Osteoblast (primary cell): ENCODE data around the gene RRP36. TPM values are rescaled to one million over a fixed set of nuclear protein-coding genes. Genes with fewer than 3 reads are reported as not detected.

Experiments
- DNase-seq: peaks from one replicate; pipeline ENCODE4 v3.0.0; 2011; ENCODE audit warnings: low spot score, mixed read lengths; ENCODE audit not compliant: insufficient read length; ENCODE audit errors: missing footprints
- H2AFZ ChIP-seq: 2 replicates; pipeline ENCODE4 v1.6.0; 2011; ENCODE audit warnings: mild to moderate bottlenecking, low read length
- H3K27ac ChIP-seq: 2 replicates; pipeline ENCODE4 v1.5.1; 2011; ENCODE audit warnings: mild to moderate bottlenecking, low read depth, low read length, moderate library complexity
- H3K27me3 ChIP-seq: 2 replicates; pipeline ENCODE4 v1.6.0; 2012; ENCODE audit warnings: mild to moderate bottlenecking, control low read depth, inconsistent platforms, low read length, moderate library complexity; ENCODE audit not compliant: insufficient read depth
- H3K36me3 ChIP-seq: 2 replicates; pipeline ENCODE4 v1.5.1; 2011; ENCODE audit warnings: mild to moderate bottlenecking, low read length, control low read depth, moderate library complexity; ENCODE audit not compliant: insufficient read depth
- H3K4me1 ChIP-seq: 2 replicates; pipeline ENCODE4 v1.5.1; 2011; ENCODE audit warnings: mild to moderate bottlenecking, low read length, control low read depth, moderate library complexity; ENCODE audit not compliant: insufficient read depth
- H3K4me2 ChIP-seq: 2 replicates; pipeline ENCODE4 v1.6.0; 2011; ENCODE audit warnings: mild to moderate bottlenecking, low read length; ENCODE audit not compliant: insufficient read depth
- H3K4me3 ChIP-seq: fragments of 200-600 bp; sonication (generic); 3 replicates; pipeline ENCODE4 v1.5.1; 2012; ENCODE audit warnings: mild to moderate bottlenecking, low read length, inconsistent platforms; ENCODE audit not compliant: insufficient read depth
- H3K79me2 ChIP-seq: 2 replicates; pipeline ENCODE4 v1.6.0; 2012; ENCODE audit warnings: mild to moderate bottlenecking, low read length, control low read depth, inconsistent platforms; ENCODE audit not compliant: insufficient read depth
- H3K9me3 ChIP-seq: 2 replicates; pipeline ENCODE4 v1.5.1; 2011; ENCODE audit warnings: low read depth, low read length, control low read depth
- H4K20me1 ChIP-seq: 2 replicates; pipeline ENCODE4 v1.6.0; 2012; ENCODE audit warnings: mild to moderate bottlenecking, low read length, control low read depth; ENCODE audit not compliant: insufficient read depth
- total RNA-seq: library from RNA; depleted of rRNA; stranded (reverse); fragments of >200 nt; gene quantifications from 2 replicates; pipeline ENCODE4 v1.2.3, GENCODE V29; 2012
- TF ChIP-seq, protein P1 (sequence below): IDR thresholded peaks from 2 replicates; pipeline ENCODE4 v1.5.1; 2011; ENCODE audit warnings: mild to moderate bottlenecking, low read depth, low read length, moderate library complexity; ENCODE audit errors: extremely low read depth

The RRP36 gene
- total RNA-seq, 1 donor, result 84.0 TPM

DNA sequence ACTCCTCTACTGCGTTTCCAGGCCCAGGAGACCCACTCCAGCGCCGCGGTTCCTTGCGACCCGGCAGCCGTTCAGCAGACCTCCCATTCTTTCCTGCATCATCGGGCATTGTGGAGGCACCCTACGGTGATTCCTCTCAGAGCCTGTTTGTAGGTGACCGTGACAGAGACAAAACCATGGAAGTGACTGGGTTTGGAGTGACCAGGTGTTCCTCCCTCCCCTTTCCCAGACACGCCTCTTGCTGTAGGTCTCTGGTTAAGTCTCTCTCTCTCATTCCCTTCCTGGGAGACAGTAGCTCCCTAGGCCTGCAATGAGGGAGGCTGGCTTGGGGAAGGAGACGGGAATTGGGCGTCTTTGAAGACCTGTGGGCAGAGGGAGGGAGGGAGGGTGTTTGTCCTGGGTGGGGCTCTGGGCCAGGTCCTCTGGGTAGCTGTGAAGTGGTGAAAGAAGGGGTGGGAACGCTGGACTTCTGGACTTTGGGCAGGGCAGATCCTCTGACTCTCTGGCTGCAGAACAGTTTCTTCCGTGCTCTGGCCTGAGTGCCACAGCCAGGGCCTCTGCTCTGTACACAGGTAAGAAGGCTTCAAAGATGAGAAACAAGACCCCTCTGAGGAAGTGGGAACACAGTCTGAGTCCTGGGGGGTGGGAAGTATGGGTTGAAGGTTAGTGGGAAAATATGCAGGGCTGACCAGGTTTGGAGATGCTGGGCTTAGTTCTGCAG, 38.8 kb downstream of the RRP36 start:
- DNase-seq, result peak; percentile 46

DNA sequence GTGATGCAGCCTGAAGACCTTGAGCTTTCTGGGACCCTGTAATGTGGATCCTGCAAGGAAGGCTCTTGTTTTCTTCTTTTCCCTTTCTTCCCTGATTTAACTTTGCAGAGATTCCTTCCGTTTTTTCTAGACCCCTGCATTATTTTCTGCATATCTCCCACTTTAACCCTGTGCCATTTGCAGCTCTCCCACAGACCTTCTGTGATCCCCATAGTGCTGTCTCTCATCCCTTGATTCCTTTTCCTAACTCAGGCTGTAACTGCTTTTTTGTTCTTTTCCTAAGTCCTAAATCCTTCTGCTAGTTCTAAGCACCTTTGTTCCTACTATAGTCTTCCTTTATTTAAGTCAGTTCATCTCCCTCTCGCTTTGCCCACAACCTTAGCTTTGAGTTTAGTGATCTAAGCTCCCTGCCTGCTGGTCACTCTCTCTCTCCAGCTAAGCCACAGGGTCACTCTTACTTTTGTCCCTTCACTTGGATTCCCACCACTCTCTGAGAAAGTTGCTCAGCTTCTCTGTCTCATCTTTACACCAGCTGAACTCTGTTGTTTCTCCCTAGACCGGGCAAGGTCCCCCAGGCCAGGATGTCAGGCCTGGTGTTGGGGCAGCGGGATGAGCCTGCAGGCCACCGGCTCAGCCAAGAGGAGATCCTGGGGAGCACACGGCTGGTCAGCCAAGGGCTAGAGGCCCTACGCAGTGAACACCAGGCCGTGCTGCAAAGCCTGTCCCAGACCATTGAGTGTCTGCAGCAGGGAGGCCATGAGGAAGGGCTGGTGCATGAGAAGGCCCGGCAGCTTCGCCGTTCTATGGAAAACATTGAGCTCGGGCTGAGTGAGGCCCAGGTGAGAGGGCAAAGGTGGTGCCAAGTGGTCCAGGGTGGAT, 39.6 kb downstream of the RRP36 start:
- peak overlapping the region; percentile 93 for H3K4me2 ChIP-seq
- no peak overlapping the region for H3K4me3 ChIP-seq

More for the DNA sequence above, 38.8 kb downstream of the RRP36 start:
- Histone ChIP-seq H3K27me3 (no peaks in the 10 kb centered on the region), H3K27ac (peak overlapping the region; percentile 85), H3K9me3 (no peaks in the 10 kb centered on the region), H3K4me2 (peak overlapping the region; percentile 93), H3K79me2 (peaks cover 22% of the 10 kb centered on the region), H2AFZ (peak overlapping the region; percentile 87), H3K4me3 (peak overlapping the region; percentile 96), H3K36me3 (peaks cover 12% of the 10 kb centered on the region), H4K20me1 (no peaks in the 10 kb centered on the region), H3K4me1 (peaks cover 18% of the 10 kb centered on the region)
- TF ChIP-seq, protein P1, sequence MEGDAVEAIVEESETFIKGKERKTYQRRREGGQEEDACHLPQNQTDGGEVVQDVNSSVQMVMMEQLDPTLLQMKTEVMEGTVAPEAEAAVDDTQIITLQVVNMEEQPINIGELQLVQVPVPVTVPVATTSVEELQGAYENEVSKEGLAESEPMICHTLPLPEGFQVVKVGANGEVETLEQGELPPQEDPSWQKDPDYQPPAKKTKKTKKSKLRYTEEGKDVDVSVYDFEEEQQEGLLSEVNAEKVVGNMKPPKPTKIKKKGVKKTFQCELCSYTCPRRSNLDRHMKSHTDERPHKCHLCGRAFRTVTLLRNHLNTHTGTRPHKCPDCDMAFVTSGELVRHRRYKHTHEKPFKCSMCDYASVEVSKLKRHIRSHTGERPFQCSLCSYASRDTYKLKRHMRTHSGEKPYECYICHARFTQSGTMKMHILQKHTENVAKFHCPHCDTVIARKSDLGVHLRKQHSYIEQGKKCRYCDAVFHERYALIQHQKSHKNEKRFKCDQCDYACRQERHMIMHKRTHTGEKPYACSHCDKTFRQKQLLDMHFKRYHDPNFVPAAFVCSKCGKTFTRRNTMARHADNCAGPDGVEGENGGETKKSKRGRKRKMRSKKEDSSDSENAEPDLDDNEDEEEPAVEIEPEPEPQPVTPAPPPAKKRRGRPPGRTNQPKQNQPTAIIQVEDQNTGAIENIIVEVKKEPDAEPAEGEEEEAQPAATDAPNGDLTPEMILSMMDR, result no peak

DNA sequence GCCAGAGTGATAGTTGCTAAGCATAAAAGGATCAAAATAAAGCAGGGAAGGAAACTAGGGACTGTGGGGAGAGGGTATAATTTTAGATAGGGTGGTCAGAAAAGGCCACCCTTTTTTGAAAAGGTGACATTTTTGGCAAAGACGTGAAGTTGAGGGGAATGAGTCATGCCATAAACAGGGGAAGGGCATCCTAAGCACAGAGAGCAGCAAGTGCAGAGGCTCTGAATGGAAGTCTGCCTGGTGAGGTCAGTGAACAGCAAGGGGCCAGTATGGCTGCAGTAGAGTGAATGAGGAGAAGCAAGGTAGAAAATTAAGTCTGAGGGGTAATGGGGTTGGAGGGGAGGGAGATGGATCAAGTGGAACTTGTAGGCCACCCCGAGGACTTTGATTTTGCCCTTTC, 40.4 kb downstream of the RRP36 start:
- Histone ChIP-seq H3K79me2 (peaks cover 22% of the 10 kb centered on the region), H3K9me3 (no peaks in the 10 kb centered on the region), H3K4me2 (no peak overlapping the region), H3K27me3 (no peaks in the 10 kb centered on the region), H2AFZ (no peak overlapping the region), H3K4me3 (no peak overlapping the region), H3K4me1 (peaks cover 18% of the 10 kb centered on the region), H3K27ac (no peak overlapping the region), H3K36me3 (peaks cover 11% of the 10 kb centered on the region), H4K20me1 (no peaks in the 10 kb centered on the region)
- peak; percentile 56 for DNase-seq
- TF ChIP-seq, protein P1, result no peak

More for the DNA sequence above, 39.6 kb downstream of the RRP36 start:
- Histone ChIP-seq H3K9me3 (no peaks in the 10 kb centered on the region), H3K36me3 (peaks cover 11% of the 10 kb centered on the region), H3K27ac (no peak overlapping the region), H3K27me3 (no peaks in the 10 kb centered on the region), H4K20me1 (no peaks in the 10 kb centered on the region), H2AFZ (no peak overlapping the region), H3K79me2 (peaks cover 22% of the 10 kb centered on the region), H3K4me1 (peaks cover 18% of the 10 kb centered on the region)
- TF ChIP-seq, protein P1, result no peak
- DNase-seq, result no peak

DNA sequence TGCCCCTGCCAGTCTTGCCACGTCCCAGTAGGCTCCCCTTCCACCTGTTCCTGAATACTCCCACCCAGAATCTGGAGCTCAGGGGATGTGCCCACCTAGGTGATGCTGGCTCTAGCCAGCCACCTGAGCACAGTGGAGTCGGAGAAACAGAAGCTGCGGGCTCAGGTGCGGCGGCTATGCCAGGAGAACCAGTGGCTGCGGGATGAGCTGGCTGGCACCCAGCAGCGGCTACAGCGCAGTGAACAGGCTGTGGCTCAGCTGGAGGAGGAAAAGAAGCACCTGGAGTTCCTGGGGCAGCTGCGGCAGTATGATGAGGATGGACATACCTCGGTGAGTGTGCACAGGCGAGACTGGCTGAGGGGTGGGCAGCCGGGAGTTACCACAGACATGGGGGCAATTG, 41.4 kb downstream of the RRP36 start:
- Histone ChIP-seq H3K4me2 (no peak overlapping the region), H3K79me2 (peaks cover 18% of the 10 kb centered on the region), H3K9me3 (no peaks in the 10 kb centered on the region), H3K4me3 (no peak overlapping the region), H3K27me3 (no peaks in the 10 kb centered on the region), H4K20me1 (no peaks in the 10 kb centered on the region), H3K27ac (no peak overlapping the region), H3K36me3 (peaks cover 11% of the 10 kb centered on the region), H2AFZ (no peak overlapping the region), H3K4me1 (peaks cover 18% of the 10 kb centered on the region)
- DNase-seq, result no peak
- TF ChIP-seq, protein P1, result no peak
